Neural progenitor cell (in vitro differentiated cells): ENCODE results near the gene SLC37A1. TPM values are rescaled to one million over a fixed set of nuclear protein-coding genes. Genes with fewer than 3 reads are reported as not detected.

Experiments
- DNase-seq: peaks from one replicate; pipeline ENCODE4 v3.0.0-alpha.2; 2016; ENCODE audit warnings: low spot score
- H2AFZ ChIP-seq: fragments of 200-600 bp; sonication (generic); replicated peaks from 2 replicates; pipeline ENCODE4 v1.6.1; 2016; ENCODE audit warnings: antibody characterized with exemption
- H3F3A ChIP-seq: fragments of 200-600 bp; sonication (generic); 2 replicates; pipeline ENCODE4 v1.6.1; 2016; ENCODE audit warnings: antibody characterized with exemption, low read depth
- H3K27ac ChIP-seq: fragments of 200-600 bp; sonication (generic); 2 replicates; pipeline ENCODE4 v1.5.1; 2016; ENCODE audit warnings: mild to moderate bottlenecking
- H3K27me3 ChIP-seq: fragments of 200-600 bp; sonication (generic); 2 replicates; pipeline ENCODE4 v1.6.1; 2016; ENCODE audit warnings: mild to moderate bottlenecking, moderate library complexity
- H3K36me3 ChIP-seq: fragments of 200-600 bp; sonication (generic); 2 replicates; pipeline ENCODE4 v1.5.1; 2016
- H3K4me1 ChIP-seq: fragments of 200-600 bp; sonication (generic); 2 replicates; pipeline ENCODE4 v1.6.1; 2016; ENCODE audit warnings: mixed run types
- H3K4me2 ChIP-seq: fragments of 200-600 bp; sonication (generic); 2 replicates; pipeline ENCODE4 v1.6.1; 2016
- H3K4me3 ChIP-seq: fragments of 200-600 bp; sonication (generic); 2 replicates; pipeline ENCODE4 v1.5.1; 2016
- H3K79me2 ChIP-seq: fragments of 200-600 bp; sonication (generic); 2 replicates; pipeline ENCODE4 v1.6.1; 2016; ENCODE audit warnings: low read depth
- H3K9ac ChIP-seq: fragments of 200-600 bp; sonication (generic); 2 replicates; pipeline ENCODE4 v1.6.1; 2016
- H3K9me3 ChIP-seq: fragments of 200-600 bp; sonication (generic); 2 replicates; pipeline ENCODE4 v1.5.1; 2016; ENCODE audit warnings: low read depth
- H4K20me1 ChIP-seq: fragments of 200-600 bp; sonication (generic); 2 replicates; pipeline ENCODE4 v1.6.1; 2016; ENCODE audit warnings: low read depth
- H3K27ac Mint-ChIP-seq: 3 replicates; pipeline ENCODE4 v1.8.0; 2021; ENCODE audit warnings: mixed read lengths
- H3K27me3 Mint-ChIP-seq: 2 replicates; pipeline ENCODE4 v1.8.0; 2022; ENCODE audit warnings: low read depth, mild to moderate bottlenecking, inconsistent platforms, moderate library complexity, mixed read lengths; ENCODE audit not compliant: insufficient read depth
- H3K36me3 Mint-ChIP-seq: 3 replicates; pipeline ENCODE4 v1.8.0; 2021; ENCODE audit warnings: mixed read lengths
- H3K4me1 Mint-ChIP-seq: 3 replicates; pipeline ENCODE4 v1.8.0; 2021; ENCODE audit warnings: mixed read lengths
- H3K4me3 Mint-ChIP-seq: 3 replicates; pipeline ENCODE4 v1.8.0; 2021; ENCODE audit warnings: mild to moderate bottlenecking, moderate library complexity, mixed read lengths
- H3K9me3 Mint-ChIP-seq: 3 replicates; pipeline ENCODE4 v1.8.0; 2020; ENCODE audit warnings: mixed read lengths
- CTCF ChIP-seq: fragments of 200-600 bp; sonication (generic); IDR thresholded peaks from 2 replicates; pipeline ENCODE4 v1.5.1; 2017; ENCODE audit warnings: antibody characterized with exemption, mild to moderate bottlenecking
- EZH2 ChIP-seq: fragments of 200-600 bp; sonication (generic); IDR thresholded peaks from 2 replicates; pipeline ENCODE4 v1.6.1; 2017; ENCODE audit warnings: antibody characterized with exemption, mild to moderate bottlenecking, moderate library complexity
- EZH2phosphoT487 ChIP-seq: fragments of 200-600 bp; sonication (generic); IDR thresholded peaks from 2 replicates; pipeline ENCODE4 v1.6.1; 2017; ENCODE audit warnings: antibody characterized with exemption
- total RNA-seq: library from RNA; depleted of rRNA; stranded (reverse); fragments of >200 nt; gene quantifications from 2 replicates; pipeline ENCODE4 v1.2.3, GENCODE V29; 2015; ENCODE audit warnings: low replicate concordance

The SLC37A1 gene
- total RNA-seq, 1 donor from 2014 or later, result 1.2 TPM

DNA sequence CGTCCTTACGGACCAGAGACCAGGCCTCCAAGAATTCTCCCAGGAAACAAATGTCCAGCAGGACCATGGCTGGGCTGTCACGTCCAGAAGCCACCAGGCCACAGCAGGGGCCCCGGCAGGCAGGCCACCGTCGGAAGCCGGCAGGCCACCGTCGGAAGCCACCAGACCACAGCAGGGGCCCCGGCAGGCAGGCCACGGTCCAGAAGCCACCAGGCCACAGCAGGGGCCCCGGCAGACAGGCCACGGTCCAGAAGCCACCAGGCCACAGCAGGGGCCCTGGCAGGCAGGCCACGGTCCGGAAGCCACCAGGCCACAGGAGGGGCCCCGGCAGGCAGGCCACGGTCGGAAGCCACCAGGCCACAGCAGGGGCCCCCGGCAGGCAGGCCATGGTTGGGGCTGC is 72.8 kb downstream of the SLC37A1 start:
- Histone ChIP-seq H3K4me3 (no peak overlapping the region), H3K4me2 (no peak overlapping the region), H2AFZ (no peak overlapping the region), H3K9ac (no peak overlapping the region), H3K27me3 (no peaks in the 10 kb centered on the region), H3F3A (no peaks in the 10 kb centered on the region), H3K36me3 (no peaks in the 10 kb centered on the region), H3K27ac (no peak overlapping the region), H3K9me3 (no peaks in the 10 kb centered on the region), H3K4me1 (peaks cover 6% of the 10 kb centered on the region), H3K79me2 (no peaks in the 10 kb centered on the region), H4K20me1 (no peaks in the 10 kb centered on the region)
- DNase-seq, result no peak
- Mint-ChIP-seq H3K27ac (no peak overlapping the region), H3K27me3 (peaks cover 4% of the 10 kb centered on the region), H3K36me3 (no peaks in the 10 kb centered on the region), H3K9me3 (no peaks in the 10 kb centered on the region), H3K4me3 (no peak overlapping the region), H3K4me1 (peaks cover 10% of the 10 kb centered on the region)
- TF ChIP-seq EZH2 (no peak), EZH2phosphoT487 (no peak), CTCF (no peak)

DNA sequence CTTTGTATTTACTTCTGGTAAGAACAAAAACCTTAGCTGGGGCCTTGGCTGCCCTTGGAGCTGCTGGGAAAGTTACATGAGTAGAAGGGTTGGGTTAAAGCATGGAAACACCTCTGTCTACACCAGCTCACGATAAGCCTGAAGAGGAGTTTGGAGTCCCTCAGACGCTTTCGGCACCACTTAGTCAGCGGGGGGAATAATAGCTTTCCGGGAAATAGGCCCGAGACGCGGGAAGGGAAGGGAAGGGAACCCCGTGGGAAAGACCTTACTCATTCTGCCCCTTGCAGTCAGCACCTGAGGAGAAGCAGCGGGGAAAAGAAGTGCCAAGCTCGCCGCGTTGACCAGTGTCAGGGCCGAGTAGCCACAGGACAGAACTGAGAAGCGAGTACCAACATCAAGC is 73.4 kb downstream of the SLC37A1 start:
- Histone ChIP-seq H3K36me3 (no peaks in the 10 kb centered on the region), H3F3A (no peaks in the 10 kb centered on the region), H3K27me3 (no peaks in the 10 kb centered on the region), H3K9ac (no peak overlapping the region), H3K9me3 (no peaks in the 10 kb centered on the region), H3K4me2 (no peak overlapping the region), H3K4me3 (no peak overlapping the region), H2AFZ (no peak overlapping the region), H3K27ac (no peak overlapping the region), H3K4me1 (peaks cover 3% of the 10 kb centered on the region), H3K79me2 (no peaks in the 10 kb centered on the region), H4K20me1 (no peaks in the 10 kb centered on the region)
- Mint-ChIP-seq H3K27me3 (peaks cover 6% of the 10 kb centered on the region), H3K27ac (no peak overlapping the region), H3K9me3 (no peaks in the 10 kb centered on the region), H3K4me1 (peaks cover 6% of the 10 kb centered on the region), H3K4me3 (no peak overlapping the region), H3K36me3 (no peaks in the 10 kb centered on the region)
- TF ChIP-seq CTCF (no peak), EZH2phosphoT487 (no peak), EZH2 (no peak)
- DNase-seq, result no peak

GRCh38 chr21:42590431-42591131 is 76.9 kb downstream of the SLC37A1 start:
- Mint-ChIP-seq H3K4me1 (peaks cover 4% of the 10 kb centered on the region), H3K9me3 (no peaks in the 10 kb centered on the region), H3K4me3 (no peak overlapping the region), H3K27ac (no peak overlapping the region), H3K27me3 (peaks cover 12% of the 10 kb centered on the region), H3K36me3 (no peaks in the 10 kb centered on the region)
- Histone ChIP-seq H2AFZ (no peak overlapping the region), H3K27ac (no peak overlapping the region), H3K4me3 (no peak overlapping the region), H3K9ac (no peak overlapping the region), H3K4me2 (no peak overlapping the region), H3K27me3 (peaks cover 11% of the 10 kb centered on the region), H3K79me2 (no peaks in the 10 kb centered on the region), H3K36me3 (no peaks in the 10 kb centered on the region), H3F3A (no peaks in the 10 kb centered on the region), H3K4me1 (peaks cover 8% of the 10 kb centered on the region), H4K20me1 (no peaks in the 10 kb centered on the region), H3K9me3 (no peaks in the 10 kb centered on the region)
- DNase-seq, result no peak
- no peak for TF ChIP-seq EZH2phosphoT487
- TF ChIP-seq EZH2, result no peak
- TF ChIP-seq CTCF, result no peak
